ENCODE data around the gene SHANK1.
"Not testable (repeated sequence)": the region's sequence is repeated elsewhere in the genome, so short reads cannot be mapped to it uniquely, and the experiment has no call there.

Gene SHANK1

DNA sequence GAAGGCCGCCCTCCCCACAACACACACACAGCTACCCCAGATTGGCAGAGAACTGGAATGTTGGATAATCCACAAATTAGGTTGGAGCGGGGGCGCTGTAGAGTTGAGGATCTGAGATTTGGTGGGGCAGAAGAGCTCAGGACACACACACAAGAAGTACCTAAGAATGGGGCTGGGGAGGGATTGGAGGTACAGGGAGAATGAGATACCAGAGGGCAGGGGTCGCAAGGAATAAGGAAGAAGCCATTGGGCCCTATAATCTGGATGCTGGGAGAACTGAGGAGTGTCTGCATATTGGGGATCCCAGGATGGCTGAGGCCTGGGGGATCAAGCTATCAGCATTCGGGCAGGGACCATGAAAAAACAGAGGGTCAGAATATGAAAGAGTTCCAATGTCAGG, 91.5 kb downstream of the SHANK1 start:
- no peak for DNase-seq

DNA sequence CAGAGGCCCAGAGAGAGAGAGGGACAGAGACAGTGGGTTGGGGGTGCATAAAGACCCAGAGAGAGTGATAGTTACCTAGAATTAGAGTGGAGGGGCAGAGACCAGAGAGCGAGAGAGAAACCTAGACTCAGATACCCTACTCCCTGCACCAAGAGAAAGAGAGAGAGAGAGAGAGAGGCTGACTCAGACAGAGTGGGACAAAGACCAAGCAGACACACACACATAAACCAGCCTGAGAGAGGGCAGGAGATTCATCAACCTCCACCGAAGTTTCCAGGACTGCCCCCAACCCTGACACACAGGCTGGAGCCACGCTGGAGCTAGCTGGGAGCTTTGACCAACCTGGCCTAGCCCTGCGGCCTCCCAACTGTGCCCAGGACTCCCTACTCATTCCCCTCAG, 92.8 kb downstream of the SHANK1 start:
- no peak for DNase-seq

DNA sequence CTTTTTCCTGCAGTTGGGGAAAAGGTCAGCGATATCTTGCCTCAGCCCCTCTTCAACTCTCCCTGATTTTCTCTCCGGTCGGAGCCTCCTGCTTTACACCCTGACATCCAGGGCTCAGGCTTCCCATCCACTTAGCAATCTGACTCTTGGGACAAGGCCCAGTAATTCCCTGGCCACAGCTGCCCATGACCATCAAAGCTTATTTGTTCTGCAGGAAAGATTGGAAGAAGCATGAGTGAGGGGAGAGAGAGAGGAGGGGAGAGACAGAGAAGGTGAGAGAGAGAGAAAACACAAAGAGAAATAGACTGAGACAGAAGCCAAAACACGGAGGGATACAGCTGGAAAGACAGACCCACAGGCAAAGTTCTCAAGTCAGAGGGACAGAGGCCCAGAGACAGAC, 93.6 kb downstream of the SHANK1 start:
- no peak for DNase-seq

DNA sequence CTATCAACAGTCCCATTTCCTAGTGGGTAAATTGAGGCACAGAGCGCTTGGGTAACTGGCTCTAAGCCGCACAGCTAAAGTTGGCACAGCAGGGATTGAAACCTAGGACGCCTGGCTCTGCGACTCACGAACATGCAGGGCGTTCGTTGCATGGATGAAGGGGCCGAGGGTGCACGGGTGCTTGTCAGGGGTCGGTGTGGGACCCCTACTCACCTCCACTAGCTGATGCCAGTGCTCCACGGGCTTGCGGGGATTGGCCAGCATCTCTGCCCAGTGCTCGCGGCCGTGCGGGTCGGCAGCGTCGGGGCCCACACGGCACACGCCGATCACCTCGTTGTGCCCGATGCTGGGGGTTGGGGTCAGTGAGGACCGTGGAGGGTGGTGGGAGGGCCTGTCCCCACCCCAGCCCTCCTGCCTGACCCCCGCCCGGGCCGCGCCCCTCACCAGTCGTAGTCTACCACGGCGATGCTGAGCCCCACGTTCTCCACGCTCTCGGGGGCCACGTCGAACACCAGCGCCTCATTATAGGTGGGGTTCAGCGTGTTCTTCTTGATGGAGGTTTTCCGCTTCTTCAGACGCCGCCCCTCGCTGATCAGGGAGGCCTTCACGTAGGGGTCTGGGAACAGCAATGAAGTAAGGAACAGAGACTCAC, 94.5 kb downstream of the SHANK1 start:
- DNase-seq: no peak

DNA sequence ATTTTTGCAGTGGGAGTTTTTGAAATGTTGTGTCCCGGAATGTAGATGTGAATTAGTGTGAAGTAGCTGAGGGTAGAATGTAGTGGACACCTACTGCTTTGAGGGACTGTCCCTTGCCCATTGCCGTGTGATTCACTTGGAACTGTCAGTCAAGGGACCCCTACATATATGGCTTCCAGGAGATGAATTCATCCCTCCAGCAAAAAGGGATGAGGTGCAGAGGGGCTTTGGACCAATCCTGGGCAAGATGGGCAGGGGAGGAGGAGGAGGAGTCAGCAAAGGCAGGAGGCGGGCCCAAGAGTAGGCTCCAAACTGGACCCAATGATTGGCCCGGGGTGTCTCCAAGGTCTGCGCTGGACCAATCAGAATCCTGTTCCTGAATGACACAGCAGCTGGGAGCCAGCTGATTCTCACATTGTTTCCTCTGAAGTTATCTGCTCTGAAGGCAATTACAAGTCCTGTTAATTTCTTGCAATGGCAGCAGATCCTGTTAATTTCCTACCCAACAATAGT, 99.2 kb downstream of the SHANK1 start:
- DNase-seq: not testable (repeated sequence)

DNA sequence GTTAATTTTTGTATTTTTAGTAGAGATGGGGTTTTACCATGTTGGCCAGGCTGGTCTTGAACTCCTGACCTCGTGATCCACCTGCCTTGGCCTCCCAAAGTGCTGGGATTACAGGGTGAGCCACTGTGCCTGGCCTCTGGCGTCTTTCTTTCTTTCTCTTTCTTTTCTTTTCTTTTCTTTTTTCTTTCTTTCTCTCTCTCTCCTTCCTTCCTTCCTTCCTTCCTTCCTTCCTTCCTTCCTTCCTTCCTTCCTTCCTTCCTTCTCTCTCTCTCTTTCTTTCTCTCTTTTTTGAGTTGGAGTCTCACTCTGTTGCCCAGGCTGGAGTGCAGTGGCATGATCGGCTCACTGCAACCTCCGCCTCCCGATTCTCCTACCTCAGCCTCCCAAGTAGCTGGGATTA, 100.4 kb downstream of the SHANK1 start:
- not testable (repeated sequence) for DNase-seq

DNA sequence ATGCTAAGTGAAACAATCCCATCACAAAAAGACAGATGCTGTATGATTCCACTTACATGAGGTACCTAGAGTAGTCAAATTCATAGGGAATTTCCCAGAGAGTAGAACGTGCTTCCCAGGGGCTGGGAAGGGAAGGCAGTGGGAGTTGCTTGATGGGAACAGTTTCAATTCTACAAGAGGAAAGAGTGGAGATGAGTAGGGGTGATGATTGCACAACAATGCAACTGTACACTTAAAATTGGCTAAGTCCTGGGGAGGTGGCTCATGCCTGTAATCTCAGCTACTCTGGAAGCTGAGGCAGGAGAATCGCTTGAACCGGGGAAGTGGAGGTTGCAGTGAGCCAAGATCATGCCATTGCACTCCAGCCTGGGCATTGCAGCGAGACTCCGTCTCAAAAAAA, 101.2 kb downstream of the SHANK1 start:
- DNase-seq: not testable (repeated sequence)

DNA sequence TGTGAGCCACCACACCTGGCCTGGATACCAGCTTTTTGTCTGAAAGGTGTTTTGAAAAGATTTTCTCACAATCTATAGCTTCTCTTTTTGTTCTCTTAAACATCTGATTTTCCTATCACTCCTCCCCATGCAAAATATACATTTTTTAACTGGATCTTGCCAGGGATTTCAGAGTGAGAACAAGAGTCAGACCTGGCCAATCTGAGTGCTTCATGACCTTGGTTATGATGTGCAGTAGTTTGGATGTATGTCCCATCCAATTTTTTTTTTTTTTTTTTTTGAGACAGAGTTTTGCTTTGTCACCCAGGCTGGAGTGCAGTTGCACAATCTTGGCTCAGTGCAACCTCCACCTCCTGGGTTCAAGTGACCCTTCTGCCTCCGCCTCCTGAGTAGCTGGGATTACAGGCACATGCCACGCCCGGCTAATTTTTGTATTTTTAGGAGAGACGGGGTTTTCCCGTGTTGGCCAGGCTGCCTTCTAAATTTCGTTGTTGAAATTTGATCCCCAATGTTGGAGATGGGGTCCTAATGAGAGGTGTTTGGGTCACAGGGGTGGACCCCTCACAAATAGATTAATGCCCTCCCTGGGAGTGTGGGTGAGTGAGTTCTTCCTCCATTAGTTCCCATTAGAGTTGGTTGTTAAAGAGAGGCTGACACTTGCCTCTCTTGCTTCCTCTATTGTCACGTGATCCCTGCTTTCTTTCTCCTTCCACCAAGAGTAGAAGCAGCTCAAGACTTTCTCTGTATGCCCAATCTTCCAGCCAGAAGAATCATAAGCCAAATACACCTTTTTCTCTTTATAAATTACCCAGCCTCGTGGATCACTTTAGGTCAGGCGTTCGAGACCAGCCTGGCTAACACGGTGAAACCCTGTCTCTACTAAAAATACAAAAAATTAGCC, 106.8 kb downstream of the SHANK1 start:
- DNase-seq: not testable (repeated sequence)

All from activated T-cell treated with anti-CD3 and anti-CD28 coated beads for 4 hours (primary cell).